IPS-NIHi7 (cell line): ENCODE results near the gene NXF1.
"Not testable (repeated sequence)": the region's sequence is repeated elsewhere in the genome, so short reads cannot be mapped to it uniquely, and the experiment has no call there.

Source experiments
- DNase-seq: peaks from one replicate; pipeline ENCODE4 v3.0.0; 2012; ENCODE audit warnings: mixed read lengths; ENCODE audit errors: extremely low spot score

Gene NXF1

GRCh38 chr11:62787005-62787759 lies 18.1 kb downstream of the NXF1 start, which contains the start of gene TMEM179B:
Gene TMEM179B, plus strand, starts transcription at chr11:62787402. Its CDS starts 30 bp downstream, at chr11:62787432.
- peak; percentile 93 for DNase-seq

- peak; percentile 92 for DNase-seq
These were observed 18.8 kb downstream of the NXF1 start for GRCh38 chr11:62786318-62787004.

- DNase-seq = no peak
These were observed 22.5 kb downstream of the NXF1 start for GRCh38 chr11:62782753-62783152.

- no peak for DNase-seq
These were observed 26.8 kb downstream of the NXF1 start for GRCh38 chr11:62778441-62778840.

- no peak for DNase-seq
These were observed 27.9 kb downstream of the NXF1 start for GRCh38 chr11:62777389-62777788.

GRCh38 chr11:62775646-62776045 lies 29.6 kb downstream of the NXF1 start:
- no peak for DNase-seq

- no peak for DNase-seq
These were observed 30.8 kb downstream of the NXF1 start for GRCh38 chr11:62774407-62774806.

- peak; percentile 96 for DNase-seq
These were observed 33.9 kb downstream of the NXF1 start, which contains the start of gene TAF6L for GRCh38 chr11:62771144-62772021. Gene TAF6L, plus strand, starts transcription at chr11:62771396. Its CDS starts 4,388 bp downstream, at chr11:62775784.

GRCh38 chr11:62770778-62771143 lies 34.5 kb downstream of the NXF1 start:
- DNase-seq = peak; percentile 33

GRCh38 chr11:62760867-62761227 lies 44.4 kb downstream of the NXF1 start:
- DNase-seq = not testable (repeated sequence)

- peak; percentile 55 for DNase-seq
These were observed 47.1 kb downstream of the NXF1 start for GRCh38 chr11:62757846-62758788.

- DNase-seq = no peak
These were observed 50.1 kb downstream of the NXF1 start for GRCh38 chr11:62755086-62755615.

- DNase-seq = peak; percentile 93
These were observed 51.3 kb downstream of the NXF1 start, which contains the start of gene ZBTB3 for GRCh38 chr11:62753736-62754603. Gene ZBTB3, minus strand, starts transcription at chr11:62754160. Its CDS starts 496 bp downstream, at chr11:62753664.

- no peak for DNase-seq
These were observed 52.1 kb downstream of the NXF1 start for GRCh38 chr11:62752994-62753735.

- DNase-seq = no peak
These were observed 53.0 kb downstream of the NXF1 start for GRCh38 chr11:62752177-62752785.

- not testable (repeated sequence) for DNase-seq
These were observed 55.3 kb downstream of the NXF1 start for GRCh38 chr11:62749931-62750330.

- DNase-seq = no peak
These were observed 57.6 kb downstream of the NXF1 start for GRCh38 chr11:62747475-62748160.
